ENCODE results near the gene RPL41. TPM values are rescaled to one million over a fixed set of nuclear protein-coding genes. Genes with fewer than 3 reads are reported as not detected.

Gene RPL41
- total RNA-seq, 1 donor from 2014 or later = 2,726 TPM

DNA sequence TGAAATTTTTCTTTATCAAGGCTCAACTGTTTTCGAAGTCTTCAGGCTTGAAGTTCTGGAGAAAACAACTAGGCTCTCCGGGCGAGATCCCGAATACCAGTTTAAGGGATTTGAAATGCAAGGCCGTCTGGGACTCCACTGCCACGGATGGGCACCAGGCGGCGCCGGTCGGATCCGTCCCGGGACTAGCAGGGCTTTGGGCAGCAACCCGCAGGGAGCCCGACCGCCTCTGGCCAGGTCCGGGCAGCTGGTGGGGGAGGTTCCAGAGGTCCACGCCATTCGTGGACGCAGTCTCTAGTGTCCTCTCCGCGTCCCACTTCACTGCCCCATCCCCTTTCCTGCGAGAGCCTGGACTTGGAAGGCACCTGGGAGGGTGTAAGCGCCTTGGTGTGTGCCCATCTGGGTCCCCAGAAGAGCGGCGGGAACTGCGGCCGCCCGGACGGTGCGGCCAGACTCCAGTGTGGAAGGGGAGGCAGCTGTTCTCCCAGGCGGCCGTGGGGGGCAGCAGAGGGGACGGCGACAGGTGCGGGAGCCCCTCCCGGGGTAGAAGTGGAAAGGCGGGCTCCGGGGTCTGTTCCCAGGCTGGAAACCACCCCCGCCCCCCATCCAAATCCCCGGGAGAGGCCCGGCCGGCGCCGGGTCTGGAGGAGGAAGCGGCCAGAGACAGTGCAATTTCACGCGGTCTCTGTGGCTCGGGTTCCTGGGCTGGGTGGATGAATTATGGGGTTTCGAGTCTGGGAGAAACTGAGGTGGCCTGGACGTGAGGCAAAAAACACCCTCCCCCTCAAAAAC is 37.3 kb upstream of the RPL41 start:
- intact Hi-C loops (cut with DNase I) = no loop called here
- H3K9me3 ChIP-seq = no peaks in the 10 kb centered on the region
- DNase-seq (peak; percentile 97), ATAC-seq (peak; percentile 89)
- peaks cover 5% of the 10 kb centered on the region for H3K4me1 ChIP-seq
- H3K4me3 ChIP-seq = peak overlapping the region; percentile 59
- no peaks in the 10 kb centered on the region for H3K36me3 ChIP-seq
- H3K27ac ChIP-seq = peak overlapping the region; percentile 74
- TF ChIP-seq, protein P1, sequence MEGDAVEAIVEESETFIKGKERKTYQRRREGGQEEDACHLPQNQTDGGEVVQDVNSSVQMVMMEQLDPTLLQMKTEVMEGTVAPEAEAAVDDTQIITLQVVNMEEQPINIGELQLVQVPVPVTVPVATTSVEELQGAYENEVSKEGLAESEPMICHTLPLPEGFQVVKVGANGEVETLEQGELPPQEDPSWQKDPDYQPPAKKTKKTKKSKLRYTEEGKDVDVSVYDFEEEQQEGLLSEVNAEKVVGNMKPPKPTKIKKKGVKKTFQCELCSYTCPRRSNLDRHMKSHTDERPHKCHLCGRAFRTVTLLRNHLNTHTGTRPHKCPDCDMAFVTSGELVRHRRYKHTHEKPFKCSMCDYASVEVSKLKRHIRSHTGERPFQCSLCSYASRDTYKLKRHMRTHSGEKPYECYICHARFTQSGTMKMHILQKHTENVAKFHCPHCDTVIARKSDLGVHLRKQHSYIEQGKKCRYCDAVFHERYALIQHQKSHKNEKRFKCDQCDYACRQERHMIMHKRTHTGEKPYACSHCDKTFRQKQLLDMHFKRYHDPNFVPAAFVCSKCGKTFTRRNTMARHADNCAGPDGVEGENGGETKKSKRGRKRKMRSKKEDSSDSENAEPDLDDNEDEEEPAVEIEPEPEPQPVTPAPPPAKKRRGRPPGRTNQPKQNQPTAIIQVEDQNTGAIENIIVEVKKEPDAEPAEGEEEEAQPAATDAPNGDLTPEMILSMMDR (IDR thresholded peaks at IDR 0.05) = peak; percentile 78
- H3K27me3 ChIP-seq = peaks cover 12% of the 10 kb centered on the region

DNA sequence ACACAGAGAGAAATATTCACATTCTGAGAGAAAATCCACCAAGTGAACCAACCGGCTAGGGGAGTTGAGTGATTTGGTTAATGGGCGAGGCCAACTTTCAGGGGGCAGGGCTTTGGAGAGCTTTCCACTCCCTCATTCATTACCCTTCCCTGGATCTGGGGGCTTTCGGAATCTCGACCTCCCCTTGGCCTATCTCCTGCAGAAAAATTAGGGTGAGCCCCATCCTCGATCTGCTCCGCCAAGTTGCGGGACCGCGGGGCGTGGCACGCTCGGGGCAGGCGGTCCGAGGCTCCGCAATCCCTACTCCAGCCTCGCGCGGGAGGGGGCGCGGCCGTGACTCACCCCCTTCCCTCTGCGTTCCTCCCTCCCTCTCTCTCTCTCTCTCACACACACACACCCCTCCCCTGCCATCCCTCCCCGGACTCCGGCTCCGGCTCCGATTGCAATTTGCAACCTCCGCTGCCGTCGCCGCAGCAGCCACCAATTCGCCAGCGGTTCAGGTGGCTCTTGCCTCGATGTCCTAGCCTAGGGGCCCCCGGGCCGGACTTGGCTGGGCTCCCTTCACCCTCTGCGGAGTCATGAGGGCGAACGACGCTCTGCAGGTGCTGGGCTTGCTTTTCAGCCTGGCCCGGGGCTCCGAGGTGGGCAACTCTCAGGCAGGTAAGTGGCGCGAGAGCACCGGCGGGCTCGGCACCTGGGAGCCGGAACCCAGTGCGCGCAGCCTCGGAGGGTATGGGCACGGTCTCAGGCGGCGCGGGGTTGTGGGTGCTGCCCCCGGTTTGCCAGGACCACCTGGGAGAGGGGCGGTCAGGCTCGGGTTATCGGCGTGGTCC is 36.5 kb upstream of the RPL41 start, which contains the start of gene ERBB3:
TSS of gene ERBB3 (plus strand) at position 443 of the 833 bp plus-strand sequence. CDS start at position 579, 136 bp downstream.
- ATAC-seq = peak; percentile 90
- peak; percentile 94 for DNase-seq
- Histone ChIP-seq H3K4me3 (peak within 1 kb of the TSS; percentile 59), H3K27me3 (peaks cover 12% of the 10 kb centered on the region), H3K27ac (peak within 1 kb of the TSS; percentile 74), H3K4me1 (peaks cover 5% of the 10 kb centered on the region), H3K36me3 (no peaks in the 10 kb centered on the region), H3K9me3 (no peaks in the 10 kb centered on the region)
- TF ChIP-seq, protein P1 (IDR thresholded peaks at IDR 0.05) = no peak
- intact Hi-C loops (cut with DNase I) = no loop called here

DNA sequence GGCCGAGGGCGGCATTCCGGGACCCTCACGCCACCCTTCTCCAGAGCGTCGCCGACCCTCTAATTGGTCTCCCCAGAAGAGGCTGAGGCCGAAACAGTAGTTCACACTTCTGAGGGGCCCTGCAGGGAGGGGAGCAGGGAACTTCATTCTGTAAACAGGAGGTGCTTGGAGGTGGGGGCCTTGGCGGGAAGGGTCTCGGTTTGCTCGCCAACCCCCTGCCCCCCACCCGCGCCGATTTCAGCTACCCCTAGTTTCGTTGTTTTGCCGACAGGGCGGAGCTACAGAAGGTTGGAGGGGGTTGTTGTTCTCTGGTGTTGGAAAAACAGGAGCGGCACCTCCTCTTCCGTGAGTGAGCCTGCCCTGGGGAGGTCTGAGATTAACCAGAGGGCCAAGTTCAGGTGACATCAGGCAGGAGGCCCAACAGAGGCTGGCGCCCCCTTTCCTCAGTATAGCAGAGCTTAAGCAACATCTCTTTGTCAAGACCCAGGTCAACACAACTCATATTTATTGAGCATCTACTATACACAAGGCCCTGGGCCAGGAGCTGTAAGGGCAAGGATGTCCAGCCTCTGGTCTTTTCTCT is 35.8 kb upstream of the RPL41 start:
- peak; percentile 40 for ATAC-seq
- H3K27ac ChIP-seq = peak overlapping the region; percentile 74
- intact Hi-C loops (cut with DNase I) = no loop called here

DNA sequence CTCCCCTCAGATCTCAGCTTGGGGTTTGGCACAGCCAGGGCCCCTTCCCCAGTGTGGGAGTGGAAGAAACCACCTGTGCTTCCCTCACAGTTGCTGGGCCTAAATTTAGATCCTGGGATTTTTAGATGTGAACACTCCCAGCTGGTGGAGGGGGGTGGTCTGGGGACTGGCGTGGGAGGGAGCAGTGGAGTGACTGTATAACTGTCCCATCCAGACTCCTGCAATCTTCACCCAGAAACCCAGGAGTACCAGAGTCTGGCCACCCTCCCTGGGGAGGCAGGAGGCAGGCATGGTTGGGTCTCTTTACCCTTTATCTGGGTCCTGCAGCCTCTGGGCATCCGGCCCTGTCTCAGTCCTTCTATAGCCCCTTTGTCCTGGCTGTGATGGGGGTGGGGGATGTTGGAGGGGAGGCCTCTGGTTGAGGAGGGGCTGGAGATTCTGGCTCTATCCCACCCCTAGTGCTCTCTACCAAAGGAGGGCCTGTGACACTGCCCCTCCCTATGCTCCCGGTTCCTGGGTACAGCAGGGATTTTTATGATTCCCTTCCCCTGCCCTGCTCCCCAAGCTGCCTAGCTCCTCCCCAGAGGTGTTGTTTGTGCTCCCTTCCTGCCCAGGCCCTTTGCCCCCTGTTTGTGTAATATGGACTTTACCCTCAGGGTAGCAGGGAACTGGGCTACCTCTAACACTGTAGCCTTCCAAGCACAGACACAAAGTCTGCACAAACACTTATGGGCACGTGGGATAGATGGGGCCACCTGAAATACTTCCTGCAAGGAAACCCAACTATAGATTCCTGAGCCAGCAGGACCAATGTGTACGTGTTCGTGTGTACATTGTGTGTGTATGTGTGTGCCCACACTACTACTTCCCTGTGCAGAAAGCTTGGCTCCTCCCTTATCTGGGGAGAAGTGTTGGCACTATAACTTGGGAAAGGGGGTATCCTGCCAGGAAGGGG is 34.8 kb upstream of the RPL41 start:
- H3K9me3 ChIP-seq = no peaks in the 10 kb centered on the region
- TF ChIP-seq, protein P1 (IDR thresholded peaks at IDR 0.05) = no peak
- DNase-seq (no peak), ATAC-seq (no peak)
- peak overlapping the region; percentile 74 for H3K27ac ChIP-seq
- peak overlapping the region; percentile 59 for H3K4me3 ChIP-seq
- intact Hi-C loops (cut with DNase I) = no loop called here
- H3K36me3 ChIP-seq = no peaks in the 10 kb centered on the region
- H3K4me1 ChIP-seq = peaks cover 5% of the 10 kb centered on the region
- peaks cover 12% of the 10 kb centered on the region for H3K27me3 ChIP-seq

More for the DNA sequence above, 35.8 kb upstream of the RPL41 start:
- H3K27me3 ChIP-seq = peaks cover 12% of the 10 kb centered on the region
- no peak for DNase-seq
- peaks cover 5% of the 10 kb centered on the region for H3K4me1 ChIP-seq
- TF ChIP-seq, protein P1 (IDR thresholded peaks at IDR 0.05) = no peak
- no peaks in the 10 kb centered on the region for H3K9me3 ChIP-seq
- H3K36me3 ChIP-seq = no peaks in the 10 kb centered on the region
- peak overlapping the region; percentile 59 for H3K4me3 ChIP-seq

DNA sequence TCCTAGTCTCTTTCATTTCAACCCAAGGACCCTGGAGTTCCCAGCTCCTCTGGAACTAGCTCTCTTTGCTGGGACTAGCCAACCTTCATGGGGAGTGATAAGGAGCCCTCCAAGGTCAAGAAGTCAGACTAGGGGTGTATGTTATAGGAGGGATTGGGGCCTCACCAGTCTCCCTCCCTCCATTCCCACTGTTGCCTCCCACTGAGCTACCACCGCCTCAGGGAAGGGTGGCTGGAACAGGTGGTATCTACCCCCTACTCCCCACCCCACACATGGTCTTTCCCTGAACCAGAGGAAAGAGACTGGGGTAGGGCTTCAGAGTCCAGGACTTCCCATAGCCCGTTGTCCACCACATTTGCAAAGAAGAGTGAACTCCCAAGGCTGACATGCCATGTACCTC is 34.1 kb upstream of the RPL41 start:
- DNase-seq = no peak
- no peaks in the 10 kb centered on the region for H3K36me3 ChIP-seq
- H3K4me3 ChIP-seq = no peak overlapping the region
- no peak for ATAC-seq
- peaks cover 12% of the 10 kb centered on the region for H3K27me3 ChIP-seq
- H3K9me3 ChIP-seq = no peaks in the 10 kb centered on the region
- TF ChIP-seq, protein P1 (IDR thresholded peaks at IDR 0.05) = no peak
- intact Hi-C loops (cut with DNase I) = no loop called here
- no peak overlapping the region for H3K27ac ChIP-seq
- H3K4me1 ChIP-seq = peaks cover 5% of the 10 kb centered on the region
